HG03064 (cell line): ENCODE data around the gene ARHGEF17.

Experiments
- ATAC-seq: cut with Tn5 transposase; IDR thresholded peaks from one replicate; pipeline ENCODE4 v1.9.1; 2021; ENCODE audit warnings: low read depth; ENCODE audit not compliant: unreplicated experiment

ARHGEF17 gene

GRCh38 chr11:73311394-73311869 lies 3.4 kb downstream of the ARHGEF17 start:
- no peak for ATAC-seq

GRCh38 chr11:73312036-73312435 lies 4.0 kb downstream of the ARHGEF17 start:
- ATAC-seq = no peak

- no peak for ATAC-seq
These were observed 4.8 kb downstream of the ARHGEF17 start for GRCh38 chr11:73312851-73313327.

GRCh38 chr11:73313652-73314051 lies 5.6 kb downstream of the ARHGEF17 start:
- no peak for ATAC-seq

GRCh38 chr11:73314117-73314961 lies 6.3 kb downstream of the ARHGEF17 start:
- ATAC-seq = no peak

- ATAC-seq = no peak
These were observed 7.4 kb downstream of the ARHGEF17 start for GRCh38 chr11:73315293-73316020.

GRCh38 chr11:73316422-73316821 lies 8.3 kb downstream of the ARHGEF17 start:
- no peak for ATAC-seq

- ATAC-seq = no peak
These were observed 9.3 kb downstream of the ARHGEF17 start for GRCh38 chr11:73317373-73317772.

GRCh38 chr11:73317803-73318202 lies 9.7 kb downstream of the ARHGEF17 start:
- no peak for ATAC-seq

GRCh38 chr11:73318501-73319011 lies 10.5 kb downstream of the ARHGEF17 start:
- no peak for ATAC-seq

GRCh38 chr11:73320763-73321603 lies 12.9 kb downstream of the ARHGEF17 start:
- ATAC-seq = no peak

GRCh38 chr11:73321604-73322381 lies 13.7 kb downstream of the ARHGEF17 start:
- no peak for ATAC-seq

- ATAC-seq = no peak
These were observed 14.6 kb downstream of the ARHGEF17 start for GRCh38 chr11:73322382-73323306.

- no peak for ATAC-seq
These were observed 15.4 kb downstream of the ARHGEF17 start for GRCh38 chr11:73323464-73323863.

GRCh38 chr11:73324116-73324515 lies 16.0 kb downstream of the ARHGEF17 start:
- no peak for ATAC-seq

GRCh38 chr11:73324665-73325035 lies 16.6 kb downstream of the ARHGEF17 start:
- no peak for ATAC-seq

GRCh38 chr11:73325036-73325981 lies 17.2 kb downstream of the ARHGEF17 start:
- ATAC-seq = peak; percentile 44
